ENCODE data around the gene ZDHHC17.
"Not testable (repeated sequence)": the region's sequence is repeated elsewhere in the genome, so short reads cannot be mapped to it uniquely, and the experiment has no call there.

ZDHHC17 gene

GRCh38 chr12:76720068-76720467 lies 43.8 kb upstream of the ZDHHC17 start:
- Histone ChIP-seq H3K36me3 (ENCODE audit: insufficient read depth, low read length) (no peaks in the 10 kb centered on the region), H3K4me3 (ENCODE audit: low read depth, low read length, poor library complexity, severe bottlenecking) (no peak overlapping the region), H3K79me2 (ENCODE audit: insufficient read depth, low read length) (no peaks in the 10 kb centered on the region), H3K4me2 (ENCODE audit: low read length) (no peak overlapping the region), H4K20me1 (ENCODE audit: insufficient read depth, low read length) (no peaks in the 10 kb centered on the region), H3K9ac (ENCODE audit: low read length) (no peak overlapping the region), H3K9me2 (ENCODE audit: low read depth, low read length) (no peaks in the 10 kb centered on the region), H2AFZ (ENCODE audit: low read length) (no peak overlapping the region), H3K27me3 (ENCODE audit: insufficient read depth, low read length) (no peaks in the 10 kb centered on the region), H3K27ac (ENCODE audit: low read depth, low read length, poor library complexity, severe bottlenecking) (no peak overlapping the region), H3F3A (ENCODE audit: insufficient read depth, low read length) (no peaks in the 10 kb centered on the region), H3K9me3 (ENCODE audit: low read length) (no peaks in the 10 kb centered on the region), H3K4me1 (ENCODE audit: insufficient read depth, low read length, severe bottlenecking) (no peaks in the 10 kb centered on the region)
- no peak for TF ChIP-seq EZH2 (IDR thresholded peaks at IDR 0.05; ENCODE audit: borderline replicate concordance, low read length)
- TF ChIP-seq CTCF (IDR thresholded peaks at IDR 0.05; ENCODE audit: low read length) = no peak

GRCh38 chr12:76726626-76727025 lies 37.3 kb upstream of the ZDHHC17 start:
- Histone ChIP-seq H3K79me2 (ENCODE audit: insufficient read depth, low read length) (no peaks in the 10 kb centered on the region), H3K36me3 (ENCODE audit: insufficient read depth, low read length) (no peaks in the 10 kb centered on the region), H3K4me2 (ENCODE audit: low read length) (no peak overlapping the region), H3F3A (ENCODE audit: insufficient read depth, low read length) (no peaks in the 10 kb centered on the region), H3K27me3 (ENCODE audit: insufficient read depth, low read length) (no peaks in the 10 kb centered on the region), H3K9me2 (ENCODE audit: low read depth, low read length) (no peaks in the 10 kb centered on the region), H2AFZ (ENCODE audit: low read length) (no peak overlapping the region), H3K9ac (ENCODE audit: low read length) (no peak overlapping the region), H4K20me1 (ENCODE audit: insufficient read depth, low read length) (no peaks in the 10 kb centered on the region), H3K9me3 (ENCODE audit: low read length) (no peaks in the 10 kb centered on the region), H3K4me1 (ENCODE audit: insufficient read depth, low read length, severe bottlenecking) (no peaks in the 10 kb centered on the region), H3K4me3 (ENCODE audit: low read depth, low read length, poor library complexity, severe bottlenecking) (no peak overlapping the region), H3K27ac (ENCODE audit: low read depth, low read length, poor library complexity, severe bottlenecking) (no peak overlapping the region)
- TF ChIP-seq EZH2 (IDR thresholded peaks at IDR 0.05; ENCODE audit: borderline replicate concordance, low read length) (no peak), CTCF (IDR thresholded peaks at IDR 0.05; ENCODE audit: low read length) (no peak)

GRCh38 chr12:76732188-76732587 lies 31.7 kb upstream of the ZDHHC17 start:
- H3K27me3 ChIP-seq (ENCODE audit: insufficient read depth, low read length); H3K4me1 ChIP-seq (ENCODE audit: insufficient read depth, low read length, severe bottlenecking); H3K27ac ChIP-seq (ENCODE audit: low read depth, low read length, poor library complexity, severe bottlenecking); H2AFZ ChIP-seq (ENCODE audit: low read length); H3K79me2 ChIP-seq (ENCODE audit: insufficient read depth, low read length); H4K20me1 ChIP-seq (ENCODE audit: insufficient read depth, low read length); H3K36me3 ChIP-seq (ENCODE audit: insufficient read depth, low read length); H3K4me3 ChIP-seq (ENCODE audit: low read depth, low read length, poor library complexity, severe bottlenecking); H3F3A ChIP-seq (ENCODE audit: insufficient read depth, low read length); H3K9ac ChIP-seq (ENCODE audit: low read length); H3K4me2 ChIP-seq (ENCODE audit: low read length); H3K9me3 ChIP-seq (ENCODE audit: low read length); H3K9me2 ChIP-seq (ENCODE audit: low read depth, low read length): not testable (repeated sequence)

- not testable (repeated sequence) for H3K27me3 ChIP-seq (ENCODE audit: insufficient read depth, low read length); H3K27ac ChIP-seq (ENCODE audit: low read depth, low read length, poor library complexity, severe bottlenecking); H3K79me2 ChIP-seq (ENCODE audit: insufficient read depth, low read length); H3K9ac ChIP-seq (ENCODE audit: low read length); H3K9me2 ChIP-seq (ENCODE audit: low read depth, low read length); H2AFZ ChIP-seq (ENCODE audit: low read length); H3K4me1 ChIP-seq (ENCODE audit: insufficient read depth, low read length, severe bottlenecking); H3F3A ChIP-seq (ENCODE audit: insufficient read depth, low read length); H3K4me3 ChIP-seq (ENCODE audit: low read depth, low read length, poor library complexity, severe bottlenecking); H4K20me1 ChIP-seq (ENCODE audit: insufficient read depth, low read length); H3K36me3 ChIP-seq (ENCODE audit: insufficient read depth, low read length); H3K9me3 ChIP-seq (ENCODE audit: low read length); H3K4me2 ChIP-seq (ENCODE audit: low read length)
These were observed 26.2 kb upstream of the ZDHHC17 start for GRCh38 chr12:76737689-76738088.
